HTERT RPE-1 (cell line): ENCODE measurements around the gene KRTAP13-2.

Experiments
- in situ Hi-C: fragments of 300-500 bp; cut with MboI; formaldehyde crosslinking; loops from 4 replicates; pipeline ENCODE4 v1.14.3; 2020; ENCODE audit warnings: low sequenced_read_pairs

The KRTAP13-2 gene

GRCh38 chr21:30326390-30326789, 45.7 kb downstream of the KRTAP13-2 start:
- in situ Hi-C loops = no loop called here
